ENCODE results near the gene TMEM145. TPM values are rescaled to one million over a fixed set of nuclear protein-coding genes. Genes with fewer than 3 reads are reported as not detected.

TMEM145 gene
- total RNA-seq, 1 experiment from 2014 or later = 4.9 TPM

- Histone ChIP-seq H3K4me3 (ENCODE audit: low read depth, low read length, poor library complexity, severe bottlenecking) (peak overlapping the region; percentile 70), H3K9me3 (ENCODE audit: low read depth, low read length, poor library complexity, severe bottlenecking) (no peaks in the 10 kb centered on the region), H3K27me3 (replicated peaks; ENCODE audit: insufficient read depth, low read depth, low read length, poor library complexity) (no peaks in the 10 kb centered on the region), H3K4me1 (ENCODE audit: insufficient read depth, low read length, poor library complexity, severe bottlenecking) (peaks cover 44% of the 10 kb centered on the region), H3K36me3 (ENCODE audit: insufficient read depth, low read length, poor library complexity, severe bottlenecking) (peaks cover 5% of the 10 kb centered on the region), H3K27ac (ENCODE audit: low read depth, low read length, poor library complexity, severe bottlenecking) (peak overlapping the region; percentile 91)
- no peak for DNase-seq (ENCODE audit: low spot score)
- POLR2A ChIA-PET (ENCODE audit: low non-redundant PET) = no interaction called here
- BruUV-seq (replicated peaks) = no TSS peak
- intact Hi-C loops (cut with micrococcal nuclease; ENCODE audit: unreplicated experiment) = loop anchor here (1.0 kb wide), 1 partner anchor 32 kb away; no protein-coding TSS in a partner anchor
- TF ChIP-seq CTCF (conservative IDR thresholded peaks at IDR 0.05; ENCODE audit: low read depth, low read length) = no peak
- no peak for TF ChIP-seq EZH2 (IDR thresholded peaks at IDR 0.05; ENCODE audit: borderline replicate concordance, low read depth, low read length, poor library complexity, severe bottlenecking)
- CTCF ChIA-PET = interaction anchor here (1.6 to 2.4 kb wide), 3 partner anchors 8 to 33 kb away, joined by 12 to 27 read pairs (median 12); no protein-coding TSS in a partner anchor
Measured at GRCh38 chr19:42278452-42279154, 34.5 kb upstream of the TMEM145 start.

DNA sequence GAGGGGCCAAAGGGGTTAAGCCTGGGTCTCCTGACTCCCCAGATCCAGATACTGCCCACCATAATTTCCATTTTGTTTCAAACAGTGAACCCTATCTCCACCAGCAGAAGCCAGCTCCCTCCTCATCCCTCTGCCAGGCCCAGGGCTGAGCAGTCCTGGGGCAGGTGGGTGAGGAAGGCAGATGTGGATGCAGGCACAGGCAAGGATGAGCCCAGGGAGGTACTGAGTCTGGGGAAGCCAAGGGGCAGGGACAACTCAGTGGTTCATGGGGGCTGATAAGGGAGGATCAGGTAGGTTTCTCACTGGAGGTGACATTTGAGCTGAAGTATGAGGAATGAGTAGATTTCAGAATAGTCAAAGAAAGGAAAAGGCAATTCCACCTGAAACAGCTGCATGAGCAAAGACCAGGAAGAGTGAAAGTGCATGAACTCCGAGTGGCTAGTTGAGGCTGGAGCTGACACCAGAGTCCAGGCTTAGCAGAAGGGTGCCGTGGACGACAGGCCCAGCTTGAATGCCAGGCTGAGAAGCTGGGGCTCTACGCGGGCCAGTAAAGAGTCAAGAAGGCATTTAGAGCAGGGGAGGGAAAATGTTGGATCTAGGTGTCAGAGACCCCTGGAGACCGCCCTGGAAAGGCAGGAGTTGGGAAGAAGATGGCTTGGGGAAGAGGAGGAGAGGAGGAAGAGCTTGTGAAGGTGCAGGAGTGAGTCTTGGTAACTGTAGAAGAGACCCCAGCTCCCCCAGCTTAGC is 33.8 kb upstream of the TMEM145 start:
- DNase-seq (ENCODE audit: low spot score) = no peak
- Histone ChIP-seq H3K9me3 (ENCODE audit: low read depth, low read length, poor library complexity, severe bottlenecking) (no peaks in the 10 kb centered on the region), H3K4me1 (ENCODE audit: insufficient read depth, low read length, poor library complexity, severe bottlenecking) (peaks cover 44% of the 10 kb centered on the region)

More for the DNA sequence above, 33.8 kb upstream of the TMEM145 start:
- CTCF ChIA-PET = interaction anchor here (0.9 to 2.4 kb wide), 5 partner anchors 9 to 170 kb away, joined by 7 to 27 read pairs (median 12); no protein-coding TSS in a partner anchor
- Histone ChIP-seq H3K36me3 (ENCODE audit: insufficient read depth, low read length, poor library complexity, severe bottlenecking) (peaks cover 4% of the 10 kb centered on the region), H3K27me3 (replicated peaks; ENCODE audit: insufficient read depth, low read depth, low read length, poor library complexity) (no peaks in the 10 kb centered on the region), H3K27ac (ENCODE audit: low read depth, low read length, poor library complexity, severe bottlenecking) (peak overlapping the region; percentile 91), H3K4me3 (ENCODE audit: low read depth, low read length, poor library complexity, severe bottlenecking) (peak overlapping the region; percentile 70)
- POLR2A ChIA-PET (ENCODE audit: low non-redundant PET) = no interaction called here
- TF ChIP-seq EZH2 (IDR thresholded peaks at IDR 0.05; ENCODE audit: borderline replicate concordance, low read depth, low read length, poor library complexity, severe bottlenecking) (no peak), CTCF (conservative IDR thresholded peaks at IDR 0.05; ENCODE audit: low read depth, low read length) (no peak)
- intact Hi-C loops (cut with micrococcal nuclease; ENCODE audit: unreplicated experiment) = loop anchor here (1.0 kb wide), 1 partner anchor 33 kb away; no protein-coding TSS in a partner anchor
- BruUV-seq (replicated peaks) = no TSS peak

Measured in A673 (cell line).